ENCODE measurements around the gene RIMBP3B.
A peak's percentile ranks its signal among the peaks of the same experiment; 100 is the strongest.
"Not testable (repeated sequence)": the region's sequence is repeated elsewhere in the genome, so short reads cannot be mapped to it uniquely, and the experiment has no call there.

Gene RIMBP3B

GRCh38 chr22:21420180-21420763, 36.7 kb downstream of the RIMBP3B start:
- H2AFZ ChIP-seq (ENCODE audit: low read length); H3K9me2 ChIP-seq (ENCODE audit: low read depth, low read length); H3K27ac ChIP-seq (ENCODE audit: low read depth, low read length, poor library complexity, severe bottlenecking); H3K79me2 ChIP-seq (ENCODE audit: insufficient read depth, low read length); H3K4me3 ChIP-seq (ENCODE audit: low read depth, low read length, poor library complexity, severe bottlenecking); H3K9me3 ChIP-seq (ENCODE audit: low read length); H3K36me3 ChIP-seq (ENCODE audit: insufficient read depth, low read length); H3K4me1 ChIP-seq (ENCODE audit: insufficient read depth, low read length, severe bottlenecking); H3K9ac ChIP-seq (ENCODE audit: low read length); H3K27me3 ChIP-seq (ENCODE audit: insufficient read depth, low read length); H4K20me1 ChIP-seq (ENCODE audit: insufficient read depth, low read length); H3F3A ChIP-seq (ENCODE audit: insufficient read depth, low read length): not testable (repeated sequence)
- H3K4me2 ChIP-seq (ENCODE audit: low read length), result 0 out of 2 replicates have a peak overlapping the region, but pooled peaks have one; percentile 47

DNA sequence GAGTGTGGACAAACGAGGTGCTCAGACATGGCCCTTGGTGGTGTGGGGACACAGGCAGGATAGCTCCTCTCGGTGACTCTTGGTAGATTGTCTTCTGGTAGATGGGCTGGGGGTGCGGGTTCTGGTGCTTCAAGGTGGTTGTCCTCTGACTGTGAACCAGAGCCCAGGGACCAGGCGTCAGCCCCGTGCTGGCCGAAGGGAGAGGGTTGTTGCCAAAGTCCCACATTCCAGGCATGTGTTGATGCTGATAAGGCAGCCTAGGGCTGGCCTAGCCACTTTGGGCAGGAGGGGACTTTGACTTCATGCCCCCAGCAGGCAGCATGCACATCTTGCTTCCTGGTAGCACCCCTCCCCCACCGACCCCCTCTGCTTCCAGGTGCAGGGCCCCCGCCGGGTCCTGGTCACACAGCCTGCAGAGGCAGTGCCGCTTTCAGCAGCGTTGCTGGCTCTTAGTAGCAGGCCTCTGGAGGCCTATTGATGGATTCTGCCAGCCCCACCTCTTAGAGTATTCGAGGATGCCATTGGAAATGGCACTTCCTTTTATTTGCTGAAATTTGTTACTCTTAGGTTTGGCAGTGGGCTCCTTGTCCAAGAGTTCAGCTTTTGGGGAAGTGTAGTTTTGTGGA, 40.6 kb downstream of the RIMBP3B start:
- H4K20me1 ChIP-seq (ENCODE audit: insufficient read depth, low read length); H3K79me2 ChIP-seq (ENCODE audit: insufficient read depth, low read length); H3K36me3 ChIP-seq (ENCODE audit: insufficient read depth, low read length); H3F3A ChIP-seq (ENCODE audit: insufficient read depth, low read length); H3K9me3 ChIP-seq (ENCODE audit: low read length); H2AFZ ChIP-seq (ENCODE audit: low read length); H3K27ac ChIP-seq (ENCODE audit: low read depth, low read length, poor library complexity, severe bottlenecking); H3K9me2 ChIP-seq (ENCODE audit: low read depth, low read length); H3K4me3 ChIP-seq (ENCODE audit: low read depth, low read length, poor library complexity, severe bottlenecking); H3K4me1 ChIP-seq (ENCODE audit: insufficient read depth, low read length, severe bottlenecking); H3K4me2 ChIP-seq (ENCODE audit: low read length); H3K9ac ChIP-seq (ENCODE audit: low read length); H3K27me3 ChIP-seq (ENCODE audit: insufficient read depth, low read length): not testable (repeated sequence)

DNA sequence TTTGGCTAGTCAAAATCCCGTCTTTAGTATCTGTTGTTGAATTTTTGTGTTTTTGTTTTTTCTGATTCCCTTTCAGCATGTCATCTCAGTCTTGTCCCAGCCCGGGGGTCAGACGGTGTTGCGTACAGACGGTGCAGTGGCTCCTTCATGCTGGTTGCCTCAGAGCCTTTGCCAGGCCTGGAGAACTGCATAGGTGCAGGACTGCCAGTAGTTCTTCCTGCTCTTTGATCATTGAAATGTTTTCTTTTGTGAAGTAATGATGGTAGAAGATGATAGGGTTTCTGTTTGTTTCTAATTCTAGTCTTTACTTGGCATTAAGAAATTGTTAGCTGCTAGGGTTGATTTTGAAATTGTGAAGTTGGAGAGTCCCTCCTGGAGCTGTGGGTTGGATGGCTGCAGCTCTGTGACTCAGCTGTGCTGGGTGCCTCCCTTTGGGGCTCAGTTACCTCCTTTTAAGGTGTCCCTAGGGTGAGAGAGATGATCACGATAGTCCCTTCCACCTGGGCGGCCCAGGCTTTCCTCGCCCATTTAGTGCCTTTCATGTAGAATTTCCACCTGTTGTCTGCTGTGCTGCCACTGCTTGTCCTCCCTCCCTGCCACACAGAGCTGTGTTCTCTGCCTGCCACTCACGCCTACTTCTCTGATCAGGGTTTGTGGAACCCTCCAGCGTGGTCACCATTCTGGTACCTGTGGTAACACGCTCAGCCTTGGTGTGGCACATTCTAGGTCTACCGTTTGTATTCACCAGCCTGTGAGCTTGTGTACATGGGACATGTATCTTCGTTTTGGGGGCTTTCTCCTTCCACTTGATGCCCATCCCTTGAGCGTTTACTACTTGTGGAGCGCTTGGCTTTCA, 51.1 kb downstream of the RIMBP3B start:
- H3K9me3 ChIP-seq (ENCODE audit: low read length); H3K27ac ChIP-seq (ENCODE audit: low read depth, low read length, poor library complexity, severe bottlenecking); H4K20me1 ChIP-seq (ENCODE audit: insufficient read depth, low read length); H3F3A ChIP-seq (ENCODE audit: insufficient read depth, low read length); H3K9me2 ChIP-seq (ENCODE audit: low read depth, low read length); H3K4me1 ChIP-seq (ENCODE audit: insufficient read depth, low read length, severe bottlenecking); H3K4me3 ChIP-seq (ENCODE audit: low read depth, low read length, poor library complexity, severe bottlenecking); H3K27me3 ChIP-seq (ENCODE audit: insufficient read depth, low read length); H3K79me2 ChIP-seq (ENCODE audit: insufficient read depth, low read length); H3K9ac ChIP-seq (ENCODE audit: low read length); H2AFZ ChIP-seq (ENCODE audit: low read length); H3K36me3 ChIP-seq (ENCODE audit: insufficient read depth, low read length); H3K4me2 ChIP-seq (ENCODE audit: low read length): not testable (repeated sequence)

GRCh38 chr22:21435998-21436810, 52.7 kb downstream of the RIMBP3B start:
- H4K20me1 ChIP-seq (ENCODE audit: insufficient read depth, low read length); H2AFZ ChIP-seq (ENCODE audit: low read length); H3K79me2 ChIP-seq (ENCODE audit: insufficient read depth, low read length); H3K4me3 ChIP-seq (ENCODE audit: low read depth, low read length, poor library complexity, severe bottlenecking); H3K9ac ChIP-seq (ENCODE audit: low read length); H3K9me3 ChIP-seq (ENCODE audit: low read length); H3K36me3 ChIP-seq (ENCODE audit: insufficient read depth, low read length); H3K4me2 ChIP-seq (ENCODE audit: low read length); H3F3A ChIP-seq (ENCODE audit: insufficient read depth, low read length); H3K27ac ChIP-seq (ENCODE audit: low read depth, low read length, poor library complexity, severe bottlenecking); H3K9me2 ChIP-seq (ENCODE audit: low read depth, low read length); H3K27me3 ChIP-seq (ENCODE audit: insufficient read depth, low read length); H3K4me1 ChIP-seq (ENCODE audit: insufficient read depth, low read length, severe bottlenecking): not testable (repeated sequence)

DNA sequence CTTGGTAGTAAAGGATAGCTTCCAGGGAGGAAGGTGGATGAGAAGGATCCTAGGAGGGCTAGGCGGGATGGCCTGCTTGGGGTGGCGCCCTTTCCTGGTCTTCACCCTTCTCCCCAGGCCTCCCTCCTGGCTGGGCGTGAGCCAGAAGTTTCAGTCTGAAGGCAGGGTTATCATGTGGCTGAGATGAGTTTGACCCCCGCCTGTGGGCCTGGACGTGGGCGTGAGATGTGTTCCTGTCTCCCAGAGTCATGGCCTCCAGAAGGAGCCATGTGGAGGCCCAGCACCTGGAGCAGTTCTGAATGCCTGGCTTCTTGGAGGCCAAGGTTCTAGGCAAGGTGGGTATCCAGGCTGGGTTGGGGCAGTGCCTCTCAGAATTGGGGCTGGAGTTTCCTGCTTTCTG, 54.5 kb downstream of the RIMBP3B start:
- H3K4me3 ChIP-seq (ENCODE audit: low read depth, low read length, poor library complexity, severe bottlenecking); H3K9me3 ChIP-seq (ENCODE audit: low read length); H3K9ac ChIP-seq (ENCODE audit: low read length); H3K9me2 ChIP-seq (ENCODE audit: low read depth, low read length); H3K27ac ChIP-seq (ENCODE audit: low read depth, low read length, poor library complexity, severe bottlenecking); H4K20me1 ChIP-seq (ENCODE audit: insufficient read depth, low read length); H3K27me3 ChIP-seq (ENCODE audit: insufficient read depth, low read length); H3K4me1 ChIP-seq (ENCODE audit: insufficient read depth, low read length, severe bottlenecking); H3K4me2 ChIP-seq (ENCODE audit: low read length); H3K79me2 ChIP-seq (ENCODE audit: insufficient read depth, low read length); H3F3A ChIP-seq (ENCODE audit: insufficient read depth, low read length); H3K36me3 ChIP-seq (ENCODE audit: insufficient read depth, low read length); H2AFZ ChIP-seq (ENCODE audit: low read length): not testable (repeated sequence)
